HUDEP-2 (cell line): ENCODE data around the gene PARP3.
A peak's percentile ranks its signal among the peaks of the same experiment; 100 is the strongest.
"Not testable (repeated sequence)": the region's sequence is repeated elsewhere in the genome, so short reads cannot be mapped to it uniquely, and the experiment has no call there.

Experiments used
- DNase-seq, 76 experiments: peaks; one replicate each; lab custom pipeline; 2025; ENCODE audit not compliant: unreplicated experiment in 76 of 76; lab: John Stamatoyannopoulos, UW

Gene PARP3

GRCh38 chr3:51982838-51983577 is 40.8 kb downstream of the PARP3 start, which contains the start of gene ACY1:
TSS of gene ACY1 (plus strand) at chr3:51983535. CDS start at chr3:51984065, 530 bp downstream.
- DNase-seq: peak in 72 of 76 experiments; percentile 56 to 92 (median 78)

- no peak for DNase-seq
Observed at GRCh38 chr3:51983578-51984268, 41.6 kb downstream of the PARP3 start.

- DNase-seq: no peak
Observed at GRCh38 chr3:51984269-51984647, 42.1 kb downstream of the PARP3 start.

GRCh38 chr3:51985063-51985462 is 42.9 kb downstream of the PARP3 start:
- no peak for DNase-seq

GRCh38 chr3:51986010-51986947 is 44.1 kb downstream of the PARP3 start:
- DNase-seq: no peak

GRCh38 chr3:51987568-51987967 is 45.4 kb downstream of the PARP3 start:
- DNase-seq: peak in 3 of 76 experiments; percentile 8 to 36 (median 25)

GRCh38 chr3:51988286-51989146 is 46.4 kb downstream of the PARP3 start:
- no peak for DNase-seq

GRCh38 chr3:51990501-51990971 is 48.4 kb downstream of the PARP3 start:
- not testable (repeated sequence) for DNase-seq

GRCh38 chr3:51992017-51992682 is 50.0 kb downstream of the PARP3 start:
- DNase-seq: no peak

- not testable (repeated sequence) for DNase-seq
Observed at GRCh38 chr3:51993657-51994056, 51.5 kb downstream of the PARP3 start.

GRCh38 chr3:51994530-51994929 is 52.4 kb downstream of the PARP3 start:
- peak in 1 of 76 experiments; percentile 18 for DNase-seq

GRCh38 chr3:51995346-51996163 is 53.4 kb downstream of the PARP3 start, which contains the start of gene RPL29:
TSS of gene RPL29 (minus strand) at chr3:51995895. CDS start at chr3:51995461, 434 bp downstream.
- peak in 74 of 76 experiments; percentile 35 to 94 (median 87) for DNase-seq

GRCh38 chr3:51997172-51997571 is 55.0 kb downstream of the PARP3 start:
- DNase-seq: no peak

- DNase-seq: no peak
Observed at GRCh38 chr3:51997935-51998596, 55.9 kb downstream of the PARP3 start.
